ENCODE measurements around the gene BRD9. TPM values are rescaled to one million over a fixed set of nuclear protein-coding genes. Genes with fewer than 3 reads are reported as not detected.

BRD9 gene
- total RNA-seq, 1 donor from 2014 or later = 43.7 TPM

DNA sequence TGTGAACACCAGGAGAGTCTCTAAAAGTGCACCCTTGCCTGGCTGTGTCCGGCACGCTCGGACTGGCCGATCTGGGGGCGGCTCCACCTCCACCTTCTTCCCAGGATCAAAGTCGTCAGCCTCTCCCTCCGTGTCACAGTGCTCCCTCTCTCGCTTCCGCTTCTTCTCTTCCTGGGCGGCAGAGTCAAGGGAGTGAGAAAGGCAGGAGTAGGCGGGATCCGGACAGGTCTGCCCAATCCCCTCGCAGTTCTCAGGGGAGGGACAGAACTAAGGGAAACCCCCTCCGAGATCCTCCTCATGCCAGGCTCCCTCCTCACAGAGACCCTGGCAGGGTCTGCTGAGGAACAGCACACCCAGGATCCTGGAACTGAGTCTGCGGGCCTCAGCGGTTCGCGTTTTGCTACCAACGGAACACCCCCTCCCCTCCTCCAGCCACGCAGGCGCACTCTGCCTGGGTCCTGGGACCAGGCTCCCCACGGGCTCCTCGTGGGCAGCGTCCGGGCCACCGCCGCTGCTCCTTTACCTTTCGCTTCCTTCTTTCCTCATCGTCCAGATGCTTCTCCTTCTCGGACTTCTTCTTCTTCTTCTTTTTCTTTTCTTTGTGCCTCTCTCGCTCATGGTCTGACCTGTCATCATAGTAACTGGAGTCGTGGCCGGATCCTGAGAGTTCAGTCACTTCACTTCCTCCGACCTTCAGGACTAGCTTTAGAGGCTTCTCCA is 1.3 kb downstream of the BRD9 start:
- Histone ChIP-seq H3K79me2 (ENCODE audit: insufficient read depth, low read length) (peaks cover 76% of the 10 kb centered on the region), H3K9ac (ENCODE audit: low read length) (peak overlapping the region; percentile 87), H4K20me1 (ENCODE audit: insufficient read depth, low read length) (peaks cover 34% of the 10 kb centered on the region), H3K36me3 (ENCODE audit: insufficient read depth, low read length) (peaks cover 31% of the 10 kb centered on the region), H3K4me2 (ENCODE audit: low read length) (peak overlapping the region; percentile 99), H3K4me3 (ENCODE audit: insufficient read depth, low read depth, low read length) (peak overlapping the region; percentile 82), H3K27me3 (ENCODE audit: insufficient read depth, low read length) (no peaks in the 10 kb centered on the region), H3K9me3 (ENCODE audit: insufficient read depth, low read depth, low read length) (no peaks in the 10 kb centered on the region), H3K4me1 (ENCODE audit: insufficient read depth, low read length) (peaks cover 23% of the 10 kb centered on the region), H3K27ac (ENCODE audit: low read depth, low read length) (peak overlapping the region; percentile 89), H2AFZ (ENCODE audit: low read depth, low read length) (no peak overlapping the region)
- Mint-ChIP-seq H3K36me3 (ENCODE audit: low read depth, unreplicated experiment) (peaks cover 6% of the 10 kb centered on the region), H3K27me3 (ENCODE audit: low read depth, unreplicated experiment) (no peaks in the 10 kb centered on the region), H3K27ac (ENCODE audit: unreplicated experiment) (peak overlapping the region; percentile 93), H3K9me3 (ENCODE audit: unreplicated experiment) (no peaks in the 10 kb centered on the region), H3K4me3 (ENCODE audit: unreplicated experiment) (peak overlapping the region; percentile 95), H3K4me1 (ENCODE audit: low read depth, unreplicated experiment) (peaks cover 15% of the 10 kb centered on the region)
- FAIRE-seq (no peak), DNase-seq (ENCODE audit: low read depth) (no peak)
- no peak for TF ChIP-seq EZH2 (IDR thresholded peaks at IDR 0.05; ENCODE audit: insufficient read depth, low read length)
- TF ChIP-seq, protein P1, sequence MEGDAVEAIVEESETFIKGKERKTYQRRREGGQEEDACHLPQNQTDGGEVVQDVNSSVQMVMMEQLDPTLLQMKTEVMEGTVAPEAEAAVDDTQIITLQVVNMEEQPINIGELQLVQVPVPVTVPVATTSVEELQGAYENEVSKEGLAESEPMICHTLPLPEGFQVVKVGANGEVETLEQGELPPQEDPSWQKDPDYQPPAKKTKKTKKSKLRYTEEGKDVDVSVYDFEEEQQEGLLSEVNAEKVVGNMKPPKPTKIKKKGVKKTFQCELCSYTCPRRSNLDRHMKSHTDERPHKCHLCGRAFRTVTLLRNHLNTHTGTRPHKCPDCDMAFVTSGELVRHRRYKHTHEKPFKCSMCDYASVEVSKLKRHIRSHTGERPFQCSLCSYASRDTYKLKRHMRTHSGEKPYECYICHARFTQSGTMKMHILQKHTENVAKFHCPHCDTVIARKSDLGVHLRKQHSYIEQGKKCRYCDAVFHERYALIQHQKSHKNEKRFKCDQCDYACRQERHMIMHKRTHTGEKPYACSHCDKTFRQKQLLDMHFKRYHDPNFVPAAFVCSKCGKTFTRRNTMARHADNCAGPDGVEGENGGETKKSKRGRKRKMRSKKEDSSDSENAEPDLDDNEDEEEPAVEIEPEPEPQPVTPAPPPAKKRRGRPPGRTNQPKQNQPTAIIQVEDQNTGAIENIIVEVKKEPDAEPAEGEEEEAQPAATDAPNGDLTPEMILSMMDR (IDR thresholded peaks at IDR 0.05; ENCODE audit: insufficient read depth, low read depth, low read length) = no peak

DNA sequence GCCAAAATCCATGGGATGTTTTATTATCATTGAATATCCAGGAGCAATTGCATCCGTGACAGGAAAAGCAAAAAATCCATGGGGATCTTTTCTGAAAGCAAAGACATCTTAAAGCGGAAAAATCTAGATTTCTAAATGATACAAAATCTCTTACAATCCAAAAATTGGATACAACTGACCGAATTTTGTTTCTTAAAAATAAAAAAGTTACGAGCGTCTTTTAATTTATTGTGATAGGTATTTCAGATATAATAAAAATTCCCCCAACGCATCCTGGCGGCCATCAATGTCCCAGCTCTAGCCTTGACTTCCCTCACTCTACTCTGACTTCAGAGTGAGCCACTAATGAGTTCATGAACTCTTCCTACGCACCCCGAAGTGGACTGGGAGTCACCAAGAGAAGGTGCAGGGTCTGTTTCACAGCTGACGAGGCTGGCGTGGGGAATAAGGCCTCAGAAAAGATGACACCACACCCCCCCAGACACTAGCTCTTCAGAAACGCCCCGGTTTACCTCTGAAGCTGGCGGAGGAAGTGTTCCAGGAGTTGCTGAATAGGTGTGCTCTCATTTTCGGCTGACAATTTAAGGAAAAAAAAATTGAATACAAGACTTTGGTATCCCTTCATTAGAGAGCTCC is 3.4 kb downstream of the BRD9 start:
- Mint-ChIP-seq H3K27me3 (ENCODE audit: low read depth, unreplicated experiment) (no peaks in the 10 kb centered on the region), H3K27ac (ENCODE audit: unreplicated experiment) (no peak overlapping the region), H3K4me1 (ENCODE audit: low read depth, unreplicated experiment) (peaks cover 14% of the 10 kb centered on the region), H3K4me3 (ENCODE audit: unreplicated experiment) (no peak overlapping the region), H3K9me3 (ENCODE audit: unreplicated experiment) (no peaks in the 10 kb centered on the region), H3K36me3 (ENCODE audit: low read depth, unreplicated experiment) (peaks cover 15% of the 10 kb centered on the region)
- no peaks in the 10 kb centered on the region for H3K9me3 ChIP-seq (ENCODE audit: insufficient read depth, low read depth, low read length)
- H3K9ac ChIP-seq (ENCODE audit: low read length) = no peak overlapping the region
- peaks cover 40% of the 10 kb centered on the region for H3K36me3 ChIP-seq (ENCODE audit: insufficient read depth, low read length)
- DNase-seq (ENCODE audit: low read depth) (no peak), FAIRE-seq (no peak)
- no peak for TF ChIP-seq EZH2 (IDR thresholded peaks at IDR 0.05; ENCODE audit: insufficient read depth, low read length)
- TF ChIP-seq, protein P1 (IDR thresholded peaks at IDR 0.05; ENCODE audit: insufficient read depth, low read depth, low read length) = no peak
- H3K4me3 ChIP-seq (ENCODE audit: insufficient read depth, low read depth, low read length) = no peak overlapping the region
- no peak overlapping the region for H2AFZ ChIP-seq (ENCODE audit: low read depth, low read length)
- H3K27ac ChIP-seq (ENCODE audit: low read depth, low read length) = no peak overlapping the region
- H3K79me2 ChIP-seq (ENCODE audit: insufficient read depth, low read length) = peaks cover 90% of the 10 kb centered on the region
- H4K20me1 ChIP-seq (ENCODE audit: insufficient read depth, low read length) = peaks cover 55% of the 10 kb centered on the region
- no peak overlapping the region for H3K4me2 ChIP-seq (ENCODE audit: low read length)
- H3K27me3 ChIP-seq (ENCODE audit: insufficient read depth, low read length) = no peaks in the 10 kb centered on the region
- H3K4me1 ChIP-seq (ENCODE audit: insufficient read depth, low read length) = peaks cover 23% of the 10 kb centered on the region

- H3K27me3 Mint-ChIP-seq (ENCODE audit: low read depth, unreplicated experiment) = no peaks in the 10 kb centered on the region
- no peaks in the 10 kb centered on the region for H3K9me3 ChIP-seq (ENCODE audit: insufficient read depth, low read depth, low read length)
- H2AFZ ChIP-seq (ENCODE audit: low read depth, low read length) = no peak overlapping the region
- H3K4me1 ChIP-seq (ENCODE audit: insufficient read depth, low read length) = peaks cover 18% of the 10 kb centered on the region
- H3K4me2 ChIP-seq (ENCODE audit: low read length) = no peak overlapping the region
- no peak overlapping the region for H3K4me3 ChIP-seq (ENCODE audit: insufficient read depth, low read depth, low read length)
- H3K9ac ChIP-seq (ENCODE audit: low read length) = no peak overlapping the region
- no peaks in the 10 kb centered on the region for H3K9me3 Mint-ChIP-seq (ENCODE audit: unreplicated experiment)
- no peak for FAIRE-seq
- peaks cover 90% of the 10 kb centered on the region for H3K79me2 ChIP-seq (ENCODE audit: insufficient read depth, low read length)
- peaks cover 60% of the 10 kb centered on the region for H4K20me1 ChIP-seq (ENCODE audit: insufficient read depth, low read length)
- H3K27me3 ChIP-seq (ENCODE audit: insufficient read depth, low read length) = no peaks in the 10 kb centered on the region
- no peak overlapping the region for H3K4me3 Mint-ChIP-seq (ENCODE audit: unreplicated experiment)
- H3K27ac ChIP-seq (ENCODE audit: low read depth, low read length) = no peak overlapping the region
- DNase-seq (ENCODE audit: low read depth) = no peak
- TF ChIP-seq EZH2 (IDR thresholded peaks at IDR 0.05; ENCODE audit: insufficient read depth, low read length) = no peak
- TF ChIP-seq, protein P1 (IDR thresholded peaks at IDR 0.05; ENCODE audit: insufficient read depth, low read depth, low read length) = no peak
- H3K4me1 Mint-ChIP-seq (ENCODE audit: low read depth, unreplicated experiment) = peaks cover 12% of the 10 kb centered on the region
- no peak overlapping the region for H3K27ac Mint-ChIP-seq (ENCODE audit: unreplicated experiment)
- H3K36me3 ChIP-seq (ENCODE audit: insufficient read depth, low read length) = peaks cover 40% of the 10 kb centered on the region
- peaks cover 17% of the 10 kb centered on the region for H3K36me3 Mint-ChIP-seq (ENCODE audit: low read depth, unreplicated experiment)
These were observed 4.0 kb downstream of the BRD9 start for GRCh38 chr5:888638-889035.

All from astrocyte (in vitro differentiated cells and primary cell).